K562 (cell line): Measurements from ENCODE around the gene AGPAT1. TPM values are rescaled to one million over a fixed set of nuclear protein-coding genes. Genes with fewer than 3 reads are reported as not detected.

Experiments
- ATAC-seq: fragments of 200-7000 bp; cut with Tn5 transposase; 3 replicates; pipeline ENCODE4 v1.9.1; 2020; ENCODE audit warnings: moderate library complexity
- BruUV-seq: library from RNA; stranded (reverse); fragments of 400-500 nt; replicated peaks from 2 replicates; lab custom pipeline; 2021; lab: Mats Ljungman, UMichigan
- CTCF ChIA-PET: fragments of 300-600 bp; formaldehyde crosslinking; extraction: SDS; loops from one replicate; lab custom pipeline; 2021; ENCODE audit warnings: low intra/inter-chr PET ratio; lab: Yijun Ruan, JAX
- POLR2A ChIA-PET: fragments of 300-600, 350-650 bp; sonication (Branson Sonifier 250); formaldehyde crosslinking; extraction: SDS; loops from one replicate; lab custom pipeline; 2021; ENCODE audit warnings: antibody characterized with exemption, inconsistent platforms; lab: Yijun Ruan, JAX
- DNase-seq, 4 experiments: peaks; one replicate each; pipeline versions ENCODE4 v3.0.0 to v3.0.0-alpha.2; 2011 to 2018; ENCODE audit warnings: low spot score in 3 of 4, mixed read lengths in 3 of 4; ENCODE audit errors: extremely low read depth in 1 of 4
- FAIRE-seq: peaks from 2 replicates; lab custom pipeline; 2011; peaks lifted over from hg19 to GRCh38; lab: Jason Lieb, UNC
- H2AFZ ChIP-seq: 2 replicates; pipeline ENCODE4 v1.6.0; 2011; ENCODE audit warnings: low read depth, low read length, control low read depth, inconsistent platforms
- H3K27ac ChIP-seq: fragments of 200-600 bp; 3 replicates; pipeline ENCODE4 v1.8.0; 2011; ENCODE audit warnings: low read depth, mild to moderate bottlenecking, control low read depth, inconsistent platforms, low read length, moderate library complexity, mixed read lengths; ENCODE audit errors: extremely low read depth
- H3K27me3 ChIP-seq, 2 experiments: fragments of 300-600 bp in 1 of 2; 2 replicates in 1 of 2; 3 replicates in 1 of 2; pipeline versions ENCODE4 v1.6.0 to v1.8.0; 2011; ENCODE audit warnings: inconsistent platforms in 2 of 2, low read length in 2 of 2, mild to moderate bottlenecking in 1 of 2, mixed read lengths in 1 of 2, moderate library complexity in 1 of 2; ENCODE audit not compliant: control insufficient read depth in 2 of 2, insufficient read depth in 2 of 2
- H3K36me3 ChIP-seq: fragments of 300-600 bp; 3 replicates; pipeline ENCODE4 v1.8.0; 2011; ENCODE audit warnings: mild to moderate bottlenecking, low read length, inconsistent platforms; ENCODE audit not compliant: control insufficient read depth, insufficient read depth
- H3K4me1 ChIP-seq, 2 experiments: fragments of 200-600 bp in 1 of 2; replicated peaks in 1 of 2; 2 replicates in 1 of 2; 3 replicates in 1 of 2; pipeline versions ENCODE4 v1.5.1 to v1.8.0; 2011; ENCODE audit warnings: inconsistent platforms in 2 of 2, low read length in 2 of 2, mild to moderate bottlenecking in 1 of 2, mixed read lengths in 1 of 2, moderate library complexity in 1 of 2; ENCODE audit not compliant: control insufficient read depth in 2 of 2, insufficient read depth in 2 of 2
- H3K4me2 ChIP-seq: 2 replicates; pipeline ENCODE4 v1.6.1; 2011; ENCODE audit warnings: low read length, control low read depth, inconsistent platforms, mixed read lengths; ENCODE audit not compliant: insufficient read depth
- H3K4me3 ChIP-seq: fragments of 200-600 bp; sonication (generic), shearing (Covaris generic); 2 replicates; pipeline ENCODE4 v1.5.1; 2016; ENCODE audit warnings: control low read depth, inconsistent platforms
- H3K79me2 ChIP-seq: fragments of 200-600 bp; 3 replicates; pipeline ENCODE4 v1.8.0; 2011; ENCODE audit warnings: low read length, inconsistent platforms; ENCODE audit not compliant: control insufficient read depth, insufficient read depth
- H3K9ac ChIP-seq, 2 experiments: 2 replicates each; pipeline versions ENCODE4 v1.6.0 to v1.6.1; 2011; ENCODE audit warnings: low read depth in 2 of 2, low read length in 2 of 2, control low read depth in 1 of 2, inconsistent platforms in 1 of 2, mild to moderate bottlenecking in 1 of 2, mixed read lengths in 1 of 2; ENCODE audit not compliant: insufficient read depth in 1 of 2
- H3K9me1 ChIP-seq: one replicate; pipeline ENCODE4 v1.6.0; 2011; ENCODE audit warnings: inconsistent platforms, mild to moderate bottlenecking, low read length, moderate library complexity; ENCODE audit not compliant: control insufficient read depth, insufficient read depth
- H3K9me3 ChIP-seq: replicated peaks from 2 replicates; pipeline ENCODE4 v1.5.1; 2011; ENCODE audit warnings: low read depth, low read length, inconsistent platforms; ENCODE audit not compliant: control insufficient read depth, insufficient read depth
- H4K20me1 ChIP-seq: replicated peaks from 2 replicates; pipeline ENCODE4 v1.6.1; 2011; ENCODE audit warnings: low read length, inconsistent platforms, mixed read lengths; ENCODE audit not compliant: control insufficient read depth, insufficient read depth
- E4F1 ChIP-seq: fragments of 250-450 bp; sonication (Bioruptor Pico); IDR thresholded peaks from 2 replicates; pipeline ENCODE4 v1.5.0; 2021; ENCODE audit warnings: mild to moderate bottlenecking, borderline replicate concordance
- FOSL1 ChIP-seq: fragments of 200-800 bp; sonication (Bioruptor generic); conservative IDR thresholded peaks from 2 replicates; pipeline ENCODE4 v1.6.1; 2016; ENCODE audit warnings: missing genetic modification characterization, missing compliant biosample characterization
- MEF2D ChIP-seq: conservative IDR thresholded peaks from 2 replicates; pipeline ENCODE4 v1.6.1; 2016; ENCODE audit warnings: low read depth, missing genetic modification characterization, missing compliant biosample characterization
- PURB ChIP-seq: sonication (generic); formaldehyde crosslinking; IDR thresholded peaks from 2 replicates; pipeline ENCODE4 v1.9.0; 2021; ENCODE audit warnings: low read depth, mild to moderate bottlenecking, missing genetic modification reagents
- RB1 ChIP-seq: fragments of 450-650 bp; IDR thresholded peaks from 2 replicates; pipeline ENCODE4 v1.6.1; 2017; ENCODE audit warnings: low read depth, mild to moderate bottlenecking
- SIRT6 ChIP-seq: IDR thresholded peaks from one replicate; pipeline ENCODE4 v1.6.1; 2012; ENCODE audit warnings: low read depth, mild to moderate bottlenecking, control low read depth, inconsistent platforms, low read length, moderate library complexity
- SOX6 ChIP-seq: fragments of 450-650 bp; IDR thresholded peaks from 2 replicates; pipeline ENCODE4 v1.6.1; 2014; ENCODE audit warnings: mild to moderate bottlenecking
- VEZF1 ChIP-seq: fragments of 200-800 bp; sonication (Bioruptor generic); IDR thresholded peaks from 2 replicates; pipeline ENCODE4 v1.6.1; 2017; ENCODE audit warnings: missing genetic modification characterization, missing compliant biosample characterization
- ZBTB49 ChIP-seq: sonication (generic); formaldehyde crosslinking; IDR thresholded peaks from 2 replicates; pipeline ENCODE4 v1.8.0; 2022; ENCODE audit warnings: missing genetic modification reagents, mild to moderate bottlenecking, borderline replicate concordance
- ZNF639 ChIP-seq, 2 experiments: fragments of 200-800 bp in 1 of 2; sonication (Bioruptor generic) in 1 of 2; sonication (generic) in 1 of 2; formaldehyde crosslinking in 1 of 2; IDR thresholded peaks in 1 of 2; conservative IDR thresholded peaks in 1 of 2; 2 replicates each; pipeline versions ENCODE4 v1.5.0 to v1.6.1; 2016 to 2020; ENCODE audit warnings: missing compliant biosample characterization in 1 of 2, missing genetic modification characterization in 1 of 2, missing genetic modification reagents in 1 of 2
- WGBS: fragments of 100-300 bp; shearing (Covaris generic); methylation state at CpG from one replicate; pipeline ENCODE4 v1.1.6; 2016; ENCODE audit warnings: low coverage, mixed read lengths; ENCODE audit not compliant: insufficient coverage; ENCODE audit errors: missing lambda C conversion rate; 5-methylcytosine and 5-hydroxymethylcytosine counted together
- in situ Hi-C: fragments of 300-500 bp; cut with MboI; formaldehyde crosslinking; loops from 4 replicates; pipeline ENCODE4 v1.15.0; 2018; ENCODE audit warnings: inconsistent platforms, mixed read lengths
- intact Hi-C: fragments of 100-400 bp; cut with micrococcal nuclease; formaldehyde crosslinking; loops from 2 replicates; pipeline ENCODE4 v1.14.2; 2022
- polyA plus RNA-seq, 8 experiments: library from polyadenylated mRNA; depleted of rRNA in 4 of 8; stranded (reverse) in 5 of 8; unstranded in 3 of 8; fragments of >200 nt; fragmentation: Nextera tagmentation in 2 of 8; fragmentation: Illumina TruSeq in 1 of 8; extraction: Ambion mirVana in 2 of 8; extraction: Trizol in 1 of 8; gene quantifications; 2 replicates each; pipeline versions ENCODE4 v1.2.1 to v1.2.3, GENCODE V29; 2011 to 2014; ENCODE audit warnings: inconsistent platforms in 1 of 8, missing spikeins in 1 of 8
- total RNA-seq, 7 experiments: library from RNA; depleted of rRNA in 6 of 7; stranded (reverse); fragments of >200 nt in 6 of 7; fragmentation: Illumina TruSeq in 2 of 7; extraction: Trizol in 2 of 7; gene quantifications; 2 replicates each; pipeline versions ENCODE4 v1.2.1 to v1.2.3, GENCODE V29; 2011 to 2021; ENCODE audit warnings: low replicate concordance in 1 of 7

The AGPAT1 gene
- total and polyA plus RNA-seq, 9 of the 15 experiments (the other 6 are each of a cell fraction or from before 2014, with no cell fraction given) = 37.9 to 176 (median 69.4) TPM

GRCh38 chr6:32178547-32179440 is 2.9 kb upstream of the AGPAT1 start:
- H2AFZ ChIP-seq = peak overlapping the region; percentile 71
- peak; percentile 11 for ATAC-seq
- DNase-seq = peak; percentile 37 to 59 (median 54)
- 0 out of 4 replicates have a peak, but pooled peaks of 1 of the 2 experiments have one; percentile 44 for TF ChIP-seq ZNF639 (CRISPR knock-in tag; conservative IDR thresholded peaks at IDR 0.05 in 1 of 2, IDR thresholded peaks at IDR 0.05 in 1 of 2)
- TF ChIP-seq SIRT6 = no peak
- TF ChIP-seq PURB (CRISPR knock-in tag) = no peak
- peak; percentile 4; the same call in 1 of the 2 replicates for TF ChIP-seq VEZF1
- TF ChIP-seq ZBTB49 (CRISPR knock-in tag) = no peak
- TF ChIP-seq SOX6 = no peak
- no peak for TF ChIP-seq FOSL1 (tag)
- TF ChIP-seq RB1 = peak; percentile 7; the same call in 1 of the 2 replicates
- TF ChIP-seq E4F1 (CRISPR knock-in tag) = no peak
- TF ChIP-seq MEF2D (tag) = no peak

More at GRCh38 chr6:32178547-32179440, 2.9 kb upstream of the AGPAT1 start:
- ChIA-PET POLR2A (interaction anchor here (0.6 to 4.5 kb wide), 9 partner anchors 11 to 794 kb away, joined by 3 to 30 read pairs (median 6); partner anchors contain the start of genes ATF6B, EGFL8, FKBPL and PBX2), CTCF (no interaction called here)
- H3K4me1 ChIP-seq = peaks cover 48 to 57% of the 10 kb centered on the region in 2 experiments
- peaks cover 56% of the 10 kb centered on the region; the same call in 2 of the 3 replicates for H3K36me3 ChIP-seq
- BruUV-seq = TSS peak; percentile 71
- H3K27me3 ChIP-seq = no peaks in the 10 kb centered on the region
- H3K27ac ChIP-seq = peak overlapping the region; percentile 94
- FAIRE-seq = no peak
- WGBS = under 1% methylated on average over 24 of the region's 24 CpGs
- in situ Hi-C loops = no loop called here
- H3K9me3 ChIP-seq = no peaks in the 10 kb centered on the region
- no peaks in the 10 kb centered on the region for H4K20me1 ChIP-seq
- intact Hi-C loops = loop anchor here (2.0 to 10.0 kb wide), 3 partner anchors 60 to 514 kb away; partner anchors contain the start of genes C6orf47, CSNK2B, GPANK1 and HSPA1B
- H3K9me1 ChIP-seq = peaks cover 7% of the 10 kb centered on the region
- H3K79me2 ChIP-seq = peaks cover 67% of the 10 kb centered on the region
- H3K4me3 ChIP-seq = peak overlapping the region; percentile 88
- H3K9ac ChIP-seq = peak overlapping the region; percentile 86 to 91
- peak overlapping the region; percentile 100 for H3K4me2 ChIP-seq
